ENCODE data around the gene TMEM181.

GRCh38 chr6:158627168-158627939, 67.5 kb downstream of the TMEM181 start:
- no peak for TF ChIP-seq CTCF (IDR thresholded peaks at IDR 0.05; ENCODE audit: low read length)
- TF ChIP-seq EZH2phosphoT487 (IDR thresholded peaks at IDR 0.05; ENCODE audit: low read length) = no peak

Measured in MM.1S (cell line).